Measurements from ENCODE around the gene ACD.

- TF ChIP-seq TAF1 (IDR thresholded peaks at IDR 0.05; ENCODE audit: low read depth, low read length): no peak
- TF ChIP-seq POLR2A (IDR thresholded peaks at IDR 0.05; ENCODE audit: low read depth, low read length): no peak
- no peak for TF ChIP-seq SPI1 (IDR thresholded peaks at IDR 0.05; ENCODE audit: low read depth, low read length)
These were observed 1.2 kb upstream of the ACD start for GRCh38 chr16:67661101-67661761.
